Fibroblast of mammary gland (primary cell): Measurements from ENCODE around the gene PDGFRB.
A peak's percentile ranks its signal among the peaks of the same experiment; 100 is the strongest.

ENCODE experiments used
- DNase-seq: peaks from one replicate; pipeline ENCODE4 v3.0.0-alpha.2; 2010; ENCODE audit warnings: low read depth
- H3K4me3 ChIP-seq: 2 replicates; pipeline ENCODE4 v1.5.1; 2011; ENCODE audit warnings: low read depth, mild to moderate bottlenecking, low read length, moderate library complexity; ENCODE audit not compliant: control insufficient read depth
- CTCF ChIP-seq: conservative IDR thresholded peaks from 2 replicates; pipeline ENCODE4 v1.5.1; 2011; ENCODE audit warnings: low read depth, low read length, inconsistent platforms; ENCODE audit not compliant: control insufficient read depth, insufficient read depth

Gene PDGFRB

GRCh38 chr5:150161242-150162141, 5.8 kb upstream of the PDGFRB start:
- peak; percentile 75 for DNase-seq
- peak; percentile 96 for TF ChIP-seq CTCF
- H3K4me3 ChIP-seq, result no peak overlapping the region

- TF ChIP-seq CTCF, result no peak
- DNase-seq, result no peak
- no peak overlapping the region for H3K4me3 ChIP-seq
Observed at GRCh38 chr5:150160448-150161081, 4.9 kb upstream of the PDGFRB start.

GRCh38 chr5:150159741-150160179, 4.1 kb upstream of the PDGFRB start:
- no peak overlapping the region for H3K4me3 ChIP-seq
- peak; percentile 92 for DNase-seq
- TF ChIP-seq CTCF, result no peak

- TF ChIP-seq CTCF, result no peak
- no peak overlapping the region for H3K4me3 ChIP-seq
- DNase-seq, result no peak
Observed at GRCh38 chr5:150159031-150159430, 3.4 kb upstream of the PDGFRB start.

GRCh38 chr5:150158170-150158949, 2.7 kb upstream of the PDGFRB start:
- TF ChIP-seq CTCF, result no peak
- H3K4me3 ChIP-seq, result no peak overlapping the region
- DNase-seq, result peak; percentile 72

- no peak overlapping the region for H3K4me3 ChIP-seq
- no peak for TF ChIP-seq CTCF
- DNase-seq, result no peak
Observed at GRCh38 chr5:150157168-150157567, 1.5 kb upstream of the PDGFRB start.
